ENCODE results near the gene BCL2. TPM values are rescaled to one million over a fixed set of nuclear protein-coding genes. Genes with fewer than 3 reads are reported as not detected.

BCL2 gene
- total RNA-seq, 4 donors from 2014 or later: 16.1 to 61.1 (median 36.9) TPM

- Histone ChIP-seq H3K27ac (peak overlapping the region; percentile 93 to 97), H3K36me3 (no peaks in the 10 kb centered on the region)
These were observed 159.2 kb downstream of the BCL2 start for GRCh38 chr18:63160172-63160995.

GRCh38 chr18:63159590-63159989 is 160.0 kb downstream of the BCL2 start:
- Histone ChIP-seq H3K36me3 (no peaks in the 10 kb centered on the region), H3K9me3 (no peaks in the 10 kb centered on the region), H3K27me3 (no peaks in the 10 kb centered on the region), H3K4me3 (no peak overlapping the region), H3K4me1 (peaks cover 3 to 38% of the 10 kb centered on the region in 2 donors), H3K27ac (peak overlapping the region; percentile 93 to 97)
- TF ChIP-seq CTCF (IDR thresholded peaks at IDR 0.05): no peak
- TF ChIP-seq POLR2A (IDR thresholded peaks at IDR 0.05): no peak
- DNase-seq: no peak
- intact Hi-C loops (cut with DNase I; ENCODE audit: low total_unique reads): no loop called here

More at GRCh38 chr18:63160172-63160995, 159.2 kb downstream of the BCL2 start:
- no peak for DNase-seq
- intact Hi-C loops (cut with DNase I; ENCODE audit: low total_unique reads): no loop called here
- H3K27me3 ChIP-seq: no peaks in the 10 kb centered on the region
- no peaks in the 10 kb centered on the region for H3K9me3 ChIP-seq
- TF ChIP-seq CTCF (IDR thresholded peaks at IDR 0.05) (no peak), POLR2A (IDR thresholded peaks at IDR 0.05) (no peak)
- H3K4me3 ChIP-seq: no peak overlapping the region
- peaks cover 3 to 38% of the 10 kb centered on the region in 2 donors for H3K4me1 ChIP-seq

- no peaks in the 10 kb centered on the region for H3K27me3 ChIP-seq
- DNase-seq: no peak
- no peaks in the 10 kb centered on the region for H3K9me3 ChIP-seq
- H3K4me1 ChIP-seq: peaks cover 3 to 38% of the 10 kb centered on the region in 2 donors
- H3K36me3 ChIP-seq: no peaks in the 10 kb centered on the region
- peak overlapping the region; percentile 93 to 97 for H3K27ac ChIP-seq
- no peak overlapping the region for H3K4me3 ChIP-seq
- intact Hi-C loops (cut with DNase I; ENCODE audit: low total_unique reads): no loop called here
- TF ChIP-seq CTCF (IDR thresholded peaks at IDR 0.05) (no peak), POLR2A (IDR thresholded peaks at IDR 0.05) (no peak)
These were observed 160.8 kb downstream of the BCL2 start for GRCh38 chr18:63158676-63159291.

- DNase-seq: no peak
- no peak overlapping the region for H3K4me3 ChIP-seq
- intact Hi-C loops (cut with DNase I; ENCODE audit: low total_unique reads): no loop called here
- H3K4me1 ChIP-seq: peaks cover 3 to 38% of the 10 kb centered on the region in 2 donors
- no peaks in the 10 kb centered on the region for H3K36me3 ChIP-seq
- H3K27ac ChIP-seq: peak overlapping the region; percentile 93 to 97
- H3K9me3 ChIP-seq: no peaks in the 10 kb centered on the region
- no peaks in the 10 kb centered on the region for H3K27me3 ChIP-seq
- TF ChIP-seq CTCF (IDR thresholded peaks at IDR 0.05) (no peak), POLR2A (IDR thresholded peaks at IDR 0.05) (no peak)
These were observed 161.4 kb downstream of the BCL2 start for GRCh38 chr18:63158012-63158631.
